Dermis microvascular lymphatic vessel endothelial cell (primary cell): ENCODE results near the gene ADAM20. TPM values are rescaled to one million over a fixed set of nuclear protein-coding genes. Genes with fewer than 3 reads are reported as not detected.
"Not testable (repeated sequence)": the region's sequence is repeated elsewhere in the genome, so short reads cannot be mapped to it uniquely, and the experiment has no call there.

Source experiments
- DNase-seq, 2 donors: peaks; one replicate each; pipeline versions ENCODE4 v3.0.0 to v3.0.0-alpha.2; 2010; ENCODE audit warnings: low read depth in 2 of 2
- total RNA-seq: library from RNA; depleted of rRNA; stranded (reverse); fragments of >200 nt; gene quantifications from 2 replicates; pipeline ENCODE4 v1.2.1, GENCODE V29; 2014

ADAM20 gene
- 0.13 and 0.76 TPM in 2 replicates for total RNA-seq

DNA sequence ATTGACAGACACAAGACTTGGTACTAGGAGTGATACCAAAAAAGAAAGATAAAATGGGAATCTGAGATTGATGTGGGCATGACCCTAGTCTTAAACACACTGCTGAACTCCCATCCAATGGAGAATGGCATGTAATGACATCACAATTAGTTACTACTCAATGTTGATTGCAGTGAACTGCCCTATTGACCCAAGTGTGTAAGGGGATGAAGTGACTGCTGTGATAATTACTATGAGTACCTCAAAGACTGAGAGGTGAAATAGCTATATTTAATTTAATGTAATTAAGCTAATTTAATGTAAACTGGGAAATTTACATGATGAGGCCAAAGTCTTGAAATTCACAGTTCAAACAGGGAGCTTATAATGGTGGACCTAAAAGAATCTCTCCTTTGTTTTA, at the start of gene ADAM20:
ADAM20 (minus strand) TSS at position 101 of the 400 bp plus-strand sequence. CDS start 10,247 bp downstream, outside the sequence.
- DNase-seq, result no peak

- no peak for DNase-seq
Measured at GRCh38 chr14:70576891-70577290, 42.1 kb upstream of the ADAM20 start.

DNA sequence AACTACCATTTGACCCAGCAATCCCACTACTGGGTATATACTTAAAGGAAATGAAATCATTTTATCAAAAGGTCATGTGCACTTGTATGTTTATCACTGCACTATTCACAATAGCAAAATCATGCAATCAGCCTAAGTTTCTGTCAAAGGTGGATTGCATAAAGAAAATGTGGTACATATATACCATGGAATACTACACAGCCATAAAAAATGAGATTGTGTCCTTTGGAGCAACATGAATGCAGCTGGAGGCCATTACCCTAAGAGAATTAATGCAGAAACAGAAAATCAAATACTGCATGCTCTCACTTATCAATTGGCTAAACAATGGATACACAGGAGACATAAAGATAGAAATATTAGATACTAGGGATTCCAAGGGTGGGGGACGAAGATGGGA, 38.2 kb upstream of the ADAM20 start:
- no peak for DNase-seq

DNA sequence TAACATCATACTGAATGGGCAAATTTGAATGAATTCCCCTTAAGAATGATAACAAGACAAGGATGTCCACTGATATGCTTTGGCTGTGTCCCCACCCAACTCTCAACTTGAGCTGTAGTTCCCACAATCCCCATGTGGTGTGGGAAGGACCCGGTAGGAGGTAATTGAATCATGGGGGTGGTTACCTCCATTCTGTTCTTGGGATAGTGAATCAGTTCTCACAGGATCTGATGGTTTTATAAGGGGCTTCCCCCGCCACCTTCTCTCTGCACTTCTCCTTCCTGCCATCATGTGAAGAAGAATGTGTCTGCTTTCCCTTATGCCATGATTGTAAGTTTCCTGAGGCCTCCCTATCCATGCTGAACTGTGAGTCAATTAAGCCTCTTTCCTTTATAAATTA, 36.3 kb upstream of the ADAM20 start:
- no peak for DNase-seq

DNA sequence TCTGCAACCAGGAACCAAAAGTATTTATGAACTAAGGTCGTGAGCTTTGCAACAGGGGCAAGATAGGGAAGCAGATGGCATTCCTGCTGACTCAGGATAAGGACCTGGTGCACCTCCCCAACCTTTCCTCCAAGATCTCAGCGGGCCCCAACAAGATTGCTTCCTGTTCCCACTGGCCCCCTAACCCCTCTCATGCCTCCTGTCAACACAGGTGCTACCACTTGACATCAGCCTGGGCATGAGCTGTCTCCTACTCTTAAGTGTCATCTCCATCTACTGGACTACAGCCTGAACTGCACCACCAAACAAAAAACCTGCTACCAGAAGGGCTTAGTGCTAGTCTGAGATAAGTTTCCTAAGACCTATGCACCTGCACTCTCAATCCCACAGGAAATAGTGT, 33.0 kb upstream of the ADAM20 start:
- peak; percentile 25 to 66 for DNase-seq

- no peak for DNase-seq
Measured at GRCh38 chr14:70563869-70564268, 29.1 kb upstream of the ADAM20 start.

- DNase-seq, result no peak
Measured at GRCh38 chr14:70563417-70563816, 28.6 kb upstream of the ADAM20 start.

DNA sequence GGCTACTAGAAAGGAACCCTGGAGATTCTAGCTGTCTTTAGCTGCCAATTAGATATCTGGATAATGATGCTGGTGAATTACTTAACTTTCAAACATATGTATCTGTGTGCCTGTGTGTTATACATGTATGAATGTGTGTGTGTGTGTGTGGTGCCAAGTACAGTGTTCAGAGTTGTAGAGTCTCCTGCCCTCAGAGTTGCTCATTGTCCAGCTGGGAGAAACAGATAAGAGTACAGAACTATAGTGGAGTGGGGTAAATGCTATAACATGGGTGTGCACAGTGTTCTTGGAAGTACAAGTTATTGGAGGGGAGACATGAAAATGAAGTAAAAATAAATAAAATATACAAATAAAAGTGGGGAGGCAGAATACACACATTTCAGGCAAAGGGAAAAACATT, 23.6 kb upstream of the ADAM20 start:
- DNase-seq, result no peak

DNA sequence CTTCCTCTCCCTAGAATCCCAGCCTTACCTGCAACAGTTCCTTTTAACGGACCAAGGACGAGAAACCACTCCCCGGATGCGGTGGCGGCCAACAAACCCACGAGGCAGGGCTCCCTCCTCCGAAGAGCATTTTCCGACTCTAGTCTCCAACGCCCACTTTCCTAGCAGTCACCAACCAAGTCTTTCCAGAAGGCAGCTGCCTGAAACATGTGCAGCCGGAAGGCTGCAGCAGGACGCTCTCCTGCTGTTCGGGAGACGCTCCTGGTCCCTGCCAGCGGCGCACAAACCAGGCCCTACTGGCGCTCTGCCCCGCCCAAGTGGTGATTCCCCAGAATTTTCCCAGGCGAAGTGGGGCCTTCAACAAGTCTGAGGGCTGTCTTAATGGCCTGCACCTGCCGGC, 21.1 kb upstream of the ADAM20 start:
- DNase-seq, result peak in 1 of 2 donors; percentile 17

GRCh38 chr14:70538087-70538486, 3.3 kb upstream of the ADAM20 start:
- DNase-seq, result no peak

DNA sequence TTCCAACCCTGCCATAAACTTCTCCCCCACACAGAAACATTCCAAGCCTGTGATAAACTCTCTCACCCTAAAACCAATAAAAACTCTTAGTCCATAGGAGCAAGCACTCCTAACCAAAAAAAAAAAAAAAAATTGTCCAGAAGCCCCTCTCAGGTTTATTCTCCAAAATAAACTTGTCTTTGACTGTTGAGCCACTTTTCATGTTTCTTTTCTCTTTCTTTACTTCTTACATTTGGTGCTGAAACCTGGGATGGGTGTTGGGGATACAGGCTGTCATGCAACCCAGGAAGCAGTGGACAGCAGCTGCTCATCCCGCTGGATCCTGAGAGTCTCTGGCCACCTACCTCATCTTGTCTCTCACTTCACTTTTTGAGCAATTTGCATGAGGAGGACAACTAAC, 2.0 kb upstream of the ADAM20 start:
- DNase-seq, result no peak

DNA sequence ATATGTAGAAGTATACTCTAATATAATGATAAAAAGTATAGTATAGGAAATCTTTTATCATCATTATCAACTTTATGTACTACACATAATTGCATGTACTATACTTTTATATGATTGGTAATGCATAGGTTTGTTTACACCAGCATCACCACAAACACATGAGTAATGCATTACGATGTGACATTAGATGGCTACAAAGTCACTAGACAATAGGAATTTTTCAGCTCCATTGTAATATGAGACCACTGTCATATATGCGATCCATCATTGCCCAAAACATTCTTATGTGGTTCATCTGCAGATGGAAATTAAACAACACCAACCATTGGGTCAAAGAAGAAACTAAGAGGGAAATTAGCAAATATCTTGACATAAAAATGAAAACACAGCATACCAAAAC, 4.4 kb downstream of the ADAM20 start:
- no peak for DNase-seq

GRCh38 chr14:70527501-70528105, 7.2 kb downstream of the ADAM20 start:
- DNase-seq, result no peak

DNA sequence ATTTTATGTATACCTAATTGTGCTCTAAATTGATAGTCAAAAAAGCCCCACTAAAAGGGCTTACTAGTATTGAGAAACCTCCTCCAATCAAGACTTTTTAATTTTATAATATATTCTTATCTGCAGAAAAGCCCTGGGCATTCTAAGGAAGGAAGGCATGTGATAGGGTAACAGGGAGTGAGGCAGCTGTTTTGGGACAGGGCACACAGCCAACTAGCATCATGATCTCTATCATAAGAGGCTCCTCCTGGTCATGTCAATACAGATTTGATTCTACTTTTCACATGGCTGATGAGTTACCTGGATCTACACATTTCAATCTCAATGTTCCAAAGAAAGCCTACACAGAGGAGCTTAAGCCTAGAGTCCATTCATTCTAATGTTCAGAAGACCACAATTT, 9.1 kb downstream of the ADAM20 start:
- DNase-seq, result no peak

GRCh38 chr14:70515811-70516210, 19.0 kb downstream of the ADAM20 start:
- no peak for DNase-seq

- DNase-seq, result no peak
Measured at GRCh38 chr14:70514168-70515069, 20.4 kb downstream of the ADAM20 start.

GRCh38 chr14:70498191-70498590, 36.6 kb downstream of the ADAM20 start:
- DNase-seq, result no peak

- DNase-seq, result no peak
Measured at GRCh38 chr14:70489579-70490200, 45.1 kb downstream of the ADAM20 start.

- not testable (repeated sequence) for DNase-seq
Measured at GRCh38 chr14:70477356-70478105, 57.3 kb downstream of the ADAM20 start.

GRCh38 chr14:70475459-70475858, 59.3 kb downstream of the ADAM20 start:
- not testable (repeated sequence) for DNase-seq

GRCh38 chr14:70473825-70474224, 61.0 kb downstream of the ADAM20 start:
- DNase-seq, result no peak
